ENCODE data around the gene DHRS3. TPM values are rescaled to one million over a fixed set of nuclear protein-coding genes. Genes with fewer than 3 reads are reported as not detected.

The DHRS3 gene
- total and polyA plus RNA-seq, 3 experiments from 2014 or later = 31.9 to 123 (median 117) TPM

GRCh38 chr1:12544992-12545391, 73.0 kb downstream of the DHRS3 start:
- Histone ChIP-seq H3K4me1 (ENCODE audit: insufficient read depth, low read length) (no peaks in the 10 kb centered on the region), H3K36me3 (ENCODE audit: insufficient read depth, low read length) (no peaks in the 10 kb centered on the region), H3K4me3 (ENCODE audit: low read length) (no peak overlapping the region), H3K27ac (ENCODE audit: low read depth, low read length) (no peak overlapping the region), H3K27me3 (ENCODE audit: insufficient read depth, low read length, poor library complexity, severe bottlenecking) (no peaks in the 10 kb centered on the region), H3K9me3 (ENCODE audit: low read length) (no peaks in the 10 kb centered on the region)
- no peaks in the 10 kb centered on the region for H3K36me3 Mint-ChIP-seq
- no peaks in the 10 kb centered on the region for H3K4me1 Mint-ChIP-seq
- H3K4me3 Mint-ChIP-seq = no peak overlapping the region
- peaks cover 0 to 7% of the 10 kb centered on the region in 2 donors for H3K27me3 Mint-ChIP-seq
- CTCF ChIA-PET = no interaction called here
- POLR2A ChIA-PET = no interaction called here
- peak overlapping the region in 1 of 8 donors; percentile 26 for H3K27ac Mint-ChIP-seq
- no peak for DNase-seq
- no peaks in the 10 kb centered on the region for H3K9me3 Mint-ChIP-seq

DNA sequence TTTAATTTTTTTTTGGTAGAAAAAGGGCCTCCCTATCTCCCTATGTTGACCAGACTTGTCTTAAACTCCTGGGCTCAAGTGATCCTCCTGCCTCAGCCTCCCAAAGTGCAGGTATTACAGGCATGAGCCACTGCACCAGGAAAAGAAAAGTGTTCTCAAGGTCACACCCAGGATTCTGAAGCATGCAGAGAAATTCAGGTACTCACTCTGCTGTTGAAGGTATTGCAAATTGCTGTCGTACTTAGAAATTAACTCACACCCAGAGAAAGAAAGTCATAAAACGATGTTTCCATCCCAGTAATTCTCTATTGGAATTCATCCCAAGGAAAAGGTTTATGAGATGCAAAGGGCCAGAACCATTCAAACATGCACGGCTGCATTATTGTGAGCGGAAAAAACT, 73.7 kb downstream of the DHRS3 start:
- CTCF ChIA-PET = no interaction called here
- POLR2A ChIA-PET = no interaction called here
- H3K4me1 Mint-ChIP-seq = no peaks in the 10 kb centered on the region

DNA sequence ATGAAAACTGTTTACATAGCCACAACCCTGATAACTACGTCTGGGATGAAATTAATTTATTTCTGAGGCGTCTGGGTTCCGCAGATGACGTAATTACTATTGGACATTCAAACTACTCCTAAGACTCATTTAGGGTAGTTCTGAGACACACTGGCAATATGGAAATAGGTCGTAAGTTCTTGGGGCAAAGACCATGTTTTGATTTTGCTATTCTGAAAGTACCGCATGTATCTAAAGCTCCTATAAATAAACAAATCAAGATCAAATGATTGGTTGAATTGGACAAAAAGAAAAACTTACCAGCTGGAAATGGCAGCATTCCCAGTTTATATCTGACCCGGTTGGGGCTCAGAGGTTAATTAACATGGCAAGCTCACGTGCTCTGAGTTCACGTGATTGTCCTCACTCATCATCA, 74.3 kb downstream of the DHRS3 start:
- POLR2A ChIA-PET = no interaction called here
- Mint-ChIP-seq H3K4me3 (no peak overlapping the region), H3K36me3 (no peaks in the 10 kb centered on the region), H3K4me1 (no peaks in the 10 kb centered on the region), H3K27me3 (peaks cover 0 to 7% of the 10 kb centered on the region in 2 donors), H3K27ac (no peak overlapping the region), H3K9me3 (no peaks in the 10 kb centered on the region)
- Histone ChIP-seq H3K27me3 (ENCODE audit: insufficient read depth, low read length, poor library complexity, severe bottlenecking) (no peaks in the 10 kb centered on the region), H3K4me1 (ENCODE audit: insufficient read depth, low read length) (no peaks in the 10 kb centered on the region), H3K27ac (ENCODE audit: low read depth, low read length) (no peak overlapping the region), H3K4me3 (ENCODE audit: low read length) (no peak overlapping the region), H3K9me3 (ENCODE audit: low read length) (no peaks in the 10 kb centered on the region), H3K36me3 (ENCODE audit: insufficient read depth, low read length) (no peaks in the 10 kb centered on the region)
- CTCF ChIA-PET = no interaction called here
- DNase-seq = no peak

More for the DNA sequence above, 73.7 kb downstream of the DHRS3 start:
- Histone ChIP-seq H3K9me3 (ENCODE audit: low read length) (no peaks in the 10 kb centered on the region), H3K4me3 (ENCODE audit: low read length) (no peak overlapping the region), H3K27me3 (ENCODE audit: insufficient read depth, low read length, poor library complexity, severe bottlenecking) (no peaks in the 10 kb centered on the region), H3K27ac (ENCODE audit: low read depth, low read length) (no peak overlapping the region), H3K4me1 (ENCODE audit: insufficient read depth, low read length) (no peaks in the 10 kb centered on the region), H3K36me3 (ENCODE audit: insufficient read depth, low read length) (no peaks in the 10 kb centered on the region)
- no peak for DNase-seq
- Mint-ChIP-seq H3K9me3 (no peaks in the 10 kb centered on the region), H3K36me3 (no peaks in the 10 kb centered on the region), H3K27ac (no peak overlapping the region), H3K27me3 (peaks cover 0 to 7% of the 10 kb centered on the region in 2 donors), H3K4me3 (no peak overlapping the region)

DNA sequence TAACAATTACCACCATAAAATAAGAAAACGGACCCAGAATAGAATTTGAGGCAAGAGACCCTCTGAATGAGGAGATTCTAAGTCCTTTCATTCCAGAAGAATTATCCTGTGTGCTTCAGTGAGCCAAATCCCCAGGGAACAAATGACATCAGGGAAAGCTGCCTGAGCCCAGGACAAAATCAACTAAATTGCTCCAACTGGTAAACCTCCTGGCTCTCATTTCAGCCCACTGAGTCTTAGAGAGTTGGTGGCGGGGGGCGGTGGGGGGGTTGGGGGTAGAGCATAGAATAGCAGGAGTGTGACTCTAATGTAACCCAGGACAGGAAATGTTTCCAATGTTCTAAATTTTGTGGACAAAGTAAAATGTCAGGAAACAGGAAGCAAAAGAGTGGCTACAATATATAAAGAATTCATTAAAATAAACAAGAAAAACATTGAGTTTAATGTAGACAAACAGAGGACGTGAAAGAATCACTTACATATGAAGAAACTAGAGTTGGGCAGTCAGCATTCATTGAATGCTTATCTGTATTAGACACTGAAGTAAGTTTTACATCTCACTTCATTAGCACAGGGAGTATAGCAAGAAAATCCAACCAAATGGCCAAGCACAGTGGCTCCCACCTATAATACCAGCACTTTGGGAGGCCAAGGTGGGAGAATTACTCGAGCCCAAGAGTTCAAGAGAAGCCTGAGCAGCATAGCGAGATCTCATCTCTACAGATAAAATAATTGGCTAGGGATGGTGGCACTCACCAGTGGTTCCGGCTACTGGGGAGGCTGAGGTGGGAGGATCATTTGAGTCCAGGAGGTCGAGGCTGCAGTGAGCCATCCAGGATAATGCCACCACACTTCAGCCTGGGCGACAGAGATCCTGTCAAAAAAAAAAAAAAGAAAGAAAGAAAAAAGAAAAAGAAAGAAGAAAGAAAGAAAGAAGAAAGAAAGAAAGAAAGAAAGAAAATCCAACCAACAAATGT, 75.1 kb downstream of the DHRS3 start:
- Histone ChIP-seq H3K27me3 (ENCODE audit: insufficient read depth, low read length, poor library complexity, severe bottlenecking) (no peaks in the 10 kb centered on the region), H3K4me1 (ENCODE audit: insufficient read depth, low read length) (no peaks in the 10 kb centered on the region), H3K9me3 (ENCODE audit: low read length) (no peaks in the 10 kb centered on the region), H3K4me3 (ENCODE audit: low read length) (no peak overlapping the region), H3K27ac (ENCODE audit: low read depth, low read length) (no peak overlapping the region), H3K36me3 (ENCODE audit: insufficient read depth, low read length) (no peaks in the 10 kb centered on the region)
- peaks cover 0 to 7% of the 10 kb centered on the region in 2 donors for H3K27me3 Mint-ChIP-seq
- no peaks in the 10 kb centered on the region for H3K36me3 Mint-ChIP-seq
- H3K9me3 Mint-ChIP-seq = no peaks in the 10 kb centered on the region
- DNase-seq = no peak
- ChIA-PET CTCF (no interaction called here), POLR2A (no interaction called here)
- H3K4me1 Mint-ChIP-seq = no peaks in the 10 kb centered on the region
- no peak overlapping the region for H3K4me3 Mint-ChIP-seq
- no peak overlapping the region for H3K27ac Mint-ChIP-seq

- Mint-ChIP-seq H3K27ac (peak overlapping the region in 1 of 8 donors; percentile 56), H3K4me3 (no peak overlapping the region), H3K36me3 (peaks cover 4 to 7% (median 5%) of the 10 kb centered on the region in 3 donors), H3K4me1 (no peaks in the 10 kb centered on the region), H3K9me3 (peaks cover 0 to 5% (median 2%) of the 10 kb centered on the region in 5 donors), H3K27me3 (peaks cover 3 to 7% of the 10 kb centered on the region in 2 donors)
- ChIA-PET POLR2A (no interaction called here), CTCF (no interaction called here)
- no peaks in the 10 kb centered on the region for H3K9me3 ChIP-seq (ENCODE audit: low read length)
- no peaks in the 10 kb centered on the region for H3K4me1 ChIP-seq (ENCODE audit: insufficient read depth, low read length)
- no peaks in the 10 kb centered on the region for H3K27me3 ChIP-seq (ENCODE audit: insufficient read depth, low read length, poor library complexity, severe bottlenecking)
- no peaks in the 10 kb centered on the region for H3K36me3 ChIP-seq (ENCODE audit: insufficient read depth, low read length)
- DNase-seq = no peak
- H3K27ac ChIP-seq (ENCODE audit: low read depth, low read length) = no peak overlapping the region
- H3K4me3 ChIP-seq (ENCODE audit: low read length) = no peak overlapping the region
Observed at GRCh38 chr1:12542138-12542465, 75.9 kb downstream of the DHRS3 start.

DNA sequence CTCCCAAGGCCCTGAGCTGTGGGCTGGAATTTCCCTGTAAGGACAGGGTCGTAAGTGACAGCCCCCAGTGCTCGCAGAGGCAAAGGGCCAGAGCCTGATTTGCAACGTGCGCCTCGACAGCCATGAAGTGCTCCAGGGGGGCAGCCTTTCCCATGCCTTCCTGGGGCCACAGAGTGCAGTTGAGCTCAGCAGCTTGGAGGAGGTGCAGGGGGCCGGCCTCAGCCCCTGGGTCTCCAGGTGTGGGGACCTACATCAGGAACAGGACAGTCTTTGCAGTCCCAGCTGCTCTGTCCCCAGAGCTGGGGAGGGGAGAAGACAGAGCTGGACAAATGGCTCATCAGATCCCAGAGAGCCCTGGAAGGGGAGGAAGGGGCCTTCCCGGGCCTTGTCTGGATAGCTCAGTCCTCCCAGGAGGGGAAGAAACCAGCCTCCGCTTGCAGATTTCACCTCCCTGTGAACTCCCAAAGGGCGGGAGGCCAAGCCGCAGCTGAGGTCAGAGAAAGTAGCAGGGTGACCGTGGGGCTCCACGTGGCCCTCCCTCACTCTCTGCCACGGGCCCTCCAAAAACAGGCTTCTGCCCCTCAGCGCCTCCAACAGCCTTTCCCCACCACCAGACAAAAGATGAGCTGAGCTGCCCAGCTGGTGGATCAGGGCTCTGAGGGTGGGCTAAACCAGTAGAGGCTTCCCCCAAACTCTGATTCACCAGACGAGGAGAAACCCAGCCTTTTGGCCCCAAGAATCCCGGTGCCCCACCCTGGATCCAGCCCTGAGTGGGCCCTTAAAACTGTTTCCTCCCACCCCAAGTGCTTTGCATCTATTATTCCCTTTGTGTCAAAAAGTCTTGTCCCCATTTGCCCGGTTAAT, 76.5 kb downstream of the DHRS3 start:
- Mint-ChIP-seq H3K4me1 (no peaks in the 10 kb centered on the region), H3K27me3 (peaks cover 3 to 7% of the 10 kb centered on the region in 2 donors), H3K9me3 (peaks cover 0 to 9% (median 5%) of the 10 kb centered on the region in 5 donors), H3K4me3 (no peak overlapping the region), H3K36me3 (peaks cover 6 to 11% (median 8%) of the 10 kb centered on the region in 3 donors), H3K27ac (peak overlapping the region in 2 of 8 donors; percentile 38 to 56)
- Histone ChIP-seq H3K36me3 (ENCODE audit: insufficient read depth, low read length) (no peaks in the 10 kb centered on the region), H3K27me3 (ENCODE audit: insufficient read depth, low read length, poor library complexity, severe bottlenecking) (no peaks in the 10 kb centered on the region), H3K9me3 (ENCODE audit: low read length) (no peaks in the 10 kb centered on the region), H3K27ac (ENCODE audit: low read depth, low read length) (peak overlapping the region; percentile 54), H3K4me1 (ENCODE audit: insufficient read depth, low read length) (no peaks in the 10 kb centered on the region), H3K4me3 (ENCODE audit: low read length) (no peak overlapping the region)
- POLR2A ChIA-PET = no interaction called here
- DNase-seq = no peak
- CTCF ChIA-PET = no interaction called here

GRCh38 chr1:12540580-12541273, 77.3 kb downstream of the DHRS3 start:
- H3K4me3 ChIP-seq (ENCODE audit: low read length) = no peak overlapping the region
- no peak overlapping the region for H3K4me3 Mint-ChIP-seq
- peaks cover 0 to 15% (median 12%) of the 10 kb centered on the region in 5 donors for H3K9me3 Mint-ChIP-seq
- H3K4me1 Mint-ChIP-seq = no peaks in the 10 kb centered on the region
- H3K4me1 ChIP-seq (ENCODE audit: insufficient read depth, low read length) = no peaks in the 10 kb centered on the region
- H3K9me3 ChIP-seq (ENCODE audit: low read length) = no peaks in the 10 kb centered on the region
- H3K27me3 Mint-ChIP-seq = peaks cover 3 to 7% of the 10 kb centered on the region in 2 donors
- H3K36me3 ChIP-seq (ENCODE audit: insufficient read depth, low read length) = no peaks in the 10 kb centered on the region
- peak overlapping the region in 1 of 8 donors; percentile 38 for H3K27ac Mint-ChIP-seq
- peak overlapping the region; percentile 54 for H3K27ac ChIP-seq (ENCODE audit: low read depth, low read length)
- DNase-seq = no peak
- ChIA-PET POLR2A (no interaction called here), CTCF (no interaction called here)
- peaks cover 12 to 19% (median 13%) of the 10 kb centered on the region in 3 donors for H3K36me3 Mint-ChIP-seq
- H3K27me3 ChIP-seq (ENCODE audit: insufficient read depth, low read length, poor library complexity, severe bottlenecking) = no peaks in the 10 kb centered on the region

Data from CD8-positive, alpha-beta memory T cell (primary cell).